ENCODE data around the gene ATF7.

DNA sequence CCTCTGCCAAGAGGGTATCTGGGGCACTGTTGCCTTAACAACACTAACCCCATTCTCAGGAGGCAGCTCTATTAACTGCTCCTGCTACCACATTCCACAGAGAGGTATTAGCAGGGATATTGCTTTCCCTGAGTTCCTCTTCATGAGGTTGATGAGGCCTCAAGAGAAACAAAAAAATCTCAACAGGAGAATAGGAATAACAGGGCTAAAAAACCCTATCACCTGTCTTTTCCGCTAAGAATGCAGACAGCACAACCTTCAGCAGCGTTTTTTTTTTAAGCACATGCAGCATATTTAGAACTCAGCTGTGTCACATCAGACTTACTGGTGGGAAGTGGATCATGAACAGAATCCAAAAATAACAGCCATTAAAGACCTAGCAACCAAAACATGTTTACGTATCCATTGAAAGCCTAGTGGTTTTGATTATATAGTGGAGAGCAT lies 29.2 kb downstream of the ATF7 start:
- TF ChIP-seq, protein P1, sequence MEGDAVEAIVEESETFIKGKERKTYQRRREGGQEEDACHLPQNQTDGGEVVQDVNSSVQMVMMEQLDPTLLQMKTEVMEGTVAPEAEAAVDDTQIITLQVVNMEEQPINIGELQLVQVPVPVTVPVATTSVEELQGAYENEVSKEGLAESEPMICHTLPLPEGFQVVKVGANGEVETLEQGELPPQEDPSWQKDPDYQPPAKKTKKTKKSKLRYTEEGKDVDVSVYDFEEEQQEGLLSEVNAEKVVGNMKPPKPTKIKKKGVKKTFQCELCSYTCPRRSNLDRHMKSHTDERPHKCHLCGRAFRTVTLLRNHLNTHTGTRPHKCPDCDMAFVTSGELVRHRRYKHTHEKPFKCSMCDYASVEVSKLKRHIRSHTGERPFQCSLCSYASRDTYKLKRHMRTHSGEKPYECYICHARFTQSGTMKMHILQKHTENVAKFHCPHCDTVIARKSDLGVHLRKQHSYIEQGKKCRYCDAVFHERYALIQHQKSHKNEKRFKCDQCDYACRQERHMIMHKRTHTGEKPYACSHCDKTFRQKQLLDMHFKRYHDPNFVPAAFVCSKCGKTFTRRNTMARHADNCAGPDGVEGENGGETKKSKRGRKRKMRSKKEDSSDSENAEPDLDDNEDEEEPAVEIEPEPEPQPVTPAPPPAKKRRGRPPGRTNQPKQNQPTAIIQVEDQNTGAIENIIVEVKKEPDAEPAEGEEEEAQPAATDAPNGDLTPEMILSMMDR (IDR thresholded peaks at IDR 0.05): no peak
- no peak for TF ChIP-seq POLR2A (IDR thresholded peaks at IDR 0.05)

Data from esophagus squamous epithelium (tissue), 4 donors.